NCI-H82 treated with DMSO at 0.1 percent for 48 hours (cell line): Measurements from ENCODE around the gene MAP3K20.

Source experiments
- DNase-seq: peaks from one replicate; lab custom pipeline; 2025; ENCODE audit not compliant: unreplicated experiment; lab: John Stamatoyannopoulos, UW

The MAP3K20 gene

GRCh38 chr2:173193925-173194324 lies 118.3 kb downstream of the MAP3K20 start:
- no peak for DNase-seq

- DNase-seq, result peak; percentile 22
Measured at GRCh38 chr2:173195100-173195499, 119.5 kb downstream of the MAP3K20 start.

- no peak for DNase-seq
Measured at GRCh38 chr2:173196080-173196479, 120.4 kb downstream of the MAP3K20 start.

- no peak for DNase-seq
Measured at GRCh38 chr2:173196638-173197037, 121.0 kb downstream of the MAP3K20 start.

GRCh38 chr2:173198327-173198726 lies 122.7 kb downstream of the MAP3K20 start:
- DNase-seq, result no peak

- DNase-seq, result no peak
Measured at GRCh38 chr2:173199294-173199693, 123.6 kb downstream of the MAP3K20 start.

GRCh38 chr2:173202570-173202969 lies 126.9 kb downstream of the MAP3K20 start:
- DNase-seq, result no peak

- DNase-seq, result no peak
Measured at GRCh38 chr2:173204316-173204715, 128.7 kb downstream of the MAP3K20 start.

- DNase-seq, result no peak
Measured at GRCh38 chr2:173205375-173205774, 129.7 kb downstream of the MAP3K20 start.

- peak; percentile 67 for DNase-seq
Measured at GRCh38 chr2:173207124-173207523, 131.5 kb downstream of the MAP3K20 start.

GRCh38 chr2:173210270-173211196 lies 134.9 kb downstream of the MAP3K20 start:
- peak; percentile 81 for DNase-seq

- no peak for DNase-seq
Measured at GRCh38 chr2:173213181-173213580, 137.5 kb downstream of the MAP3K20 start.

GRCh38 chr2:173214213-173214612 lies 138.6 kb downstream of the MAP3K20 start:
- DNase-seq, result no peak

- DNase-seq, result no peak
Measured at GRCh38 chr2:173215316-173215715, 139.7 kb downstream of the MAP3K20 start.

- no peak for DNase-seq
Measured at GRCh38 chr2:173216051-173216450, 140.4 kb downstream of the MAP3K20 start.

- DNase-seq, result no peak
Measured at GRCh38 chr2:173216668-173217067, 141.0 kb downstream of the MAP3K20 start.

- DNase-seq, result peak; percentile 96
Measured at GRCh38 chr2:173217116-173217840, 141.6 kb downstream of the MAP3K20 start.

GRCh38 chr2:173218326-173219056 lies 142.8 kb downstream of the MAP3K20 start:
- no peak for DNase-seq

GRCh38 chr2:173221132-173221695 lies 145.6 kb downstream of the MAP3K20 start:
- DNase-seq, result no peak

GRCh38 chr2:173221937-173222594 lies 146.4 kb downstream of the MAP3K20 start:
- DNase-seq, result no peak

- no peak for DNase-seq
Measured at GRCh38 chr2:173223871-173224270, 148.2 kb downstream of the MAP3K20 start.
